HepG2 (cell line): ENCODE data around the gene CDK13. TPM values are rescaled to one million over a fixed set of nuclear protein-coding genes. Genes with fewer than 3 reads are reported as not detected.

Experiments used
- ERF ChIP-seq: IDR thresholded peaks from 2 replicates; pipeline ENCODE4 v1.6.1; 2018; ENCODE audit warnings: missing biosample characterization, missing genetic modification reagents
- PTBP1 ChIP-seq: fragments of 200-400 bp; formaldehyde crosslinking; IDR thresholded peaks from 2 replicates; pipeline ENCODE4 v1.6.1; 2018; ENCODE audit warnings: low read length, low read depth; ENCODE audit not compliant: poor library complexity, severe bottlenecking
- WIZ ChIP-seq: sonication (generic); formaldehyde crosslinking; IDR thresholded peaks from 2 replicates; pipeline ENCODE4 v1.5.1; 2020; ENCODE audit warnings: mild to moderate bottlenecking, missing genetic modification reagents
- ZNF10 ChIP-seq: sonication (generic); formaldehyde crosslinking; IDR thresholded peaks from 2 replicates; pipeline ENCODE4 v1.4.0; 2020; ENCODE audit warnings: mild to moderate bottlenecking, low read depth, missing genetic modification reagents, borderline replicate concordance
- polyA plus RNA-seq, 8 experiments: library from polyadenylated mRNA; depleted of rRNA in 3 of 8; stranded (reverse) in 7 of 8; unstranded in 1 of 8; fragments of >200 nt; fragmentation: Illumina TruSeq in 4 of 8; extraction: Trizol in 4 of 8; gene quantifications; 2 replicates each; pipeline versions ENCODE4 v1.2.1 to v1.2.3, GENCODE V29; 2011 to 2016; ENCODE audit warnings: low read depth in 4 of 8, missing spikeins in 1 of 8, mixed read lengths in 1 of 8; ENCODE audit not compliant: insufficient read depth in 1 of 8
- total RNA-seq, 5 experiments: library from RNA; depleted of rRNA; stranded (reverse); fragments of >200 nt; fragmentation: Illumina TruSeq; extraction: Trizol; gene quantifications; 2 replicates each; pipeline ENCODE4 v1.2.3, GENCODE V29; 2016; ENCODE audit warnings: low read depth in 1 of 5
- TF ChIP-seq, protein P1 (sequence below): sonication (generic); formaldehyde crosslinking; IDR thresholded peaks from 2 replicates; pipeline ENCODE4 v1.4.0; 2020; ENCODE audit warnings: mild to moderate bottlenecking, missing genetic modification reagents
- TF ChIP-seq, protein P2 (sequence below): sonication (generic); formaldehyde crosslinking; IDR thresholded peaks from 2 replicates; pipeline ENCODE4 v1.9.0; 2021; ENCODE audit warnings: missing genetic modification reagents, borderline replicate concordance
- TF ChIP-seq, protein P3 (sequence below): sonication (generic); formaldehyde crosslinking; IDR thresholded peaks from 2 replicates; pipeline ENCODE4 v1.5.1; 2020; ENCODE audit warnings: missing genetic modification reagents, mild to moderate bottlenecking, borderline replicate concordance

CDK13 gene
- total and polyA plus RNA-seq, 2 of the 13 experiments (the other 11 are each of a cell fraction or from before 2014, with no cell fraction given): 21.0 to 40.9 TPM

GRCh38 chr7:39919646-39920045 is 30.4 kb upstream of the CDK13 start (continued):
- TF ChIP-seq PTBP1: no peak
- TF ChIP-seq WIZ (CRISPR knock-in tag): no peak
- no peak for TF ChIP-seq ERF
- TF ChIP-seq, protein P1, sequence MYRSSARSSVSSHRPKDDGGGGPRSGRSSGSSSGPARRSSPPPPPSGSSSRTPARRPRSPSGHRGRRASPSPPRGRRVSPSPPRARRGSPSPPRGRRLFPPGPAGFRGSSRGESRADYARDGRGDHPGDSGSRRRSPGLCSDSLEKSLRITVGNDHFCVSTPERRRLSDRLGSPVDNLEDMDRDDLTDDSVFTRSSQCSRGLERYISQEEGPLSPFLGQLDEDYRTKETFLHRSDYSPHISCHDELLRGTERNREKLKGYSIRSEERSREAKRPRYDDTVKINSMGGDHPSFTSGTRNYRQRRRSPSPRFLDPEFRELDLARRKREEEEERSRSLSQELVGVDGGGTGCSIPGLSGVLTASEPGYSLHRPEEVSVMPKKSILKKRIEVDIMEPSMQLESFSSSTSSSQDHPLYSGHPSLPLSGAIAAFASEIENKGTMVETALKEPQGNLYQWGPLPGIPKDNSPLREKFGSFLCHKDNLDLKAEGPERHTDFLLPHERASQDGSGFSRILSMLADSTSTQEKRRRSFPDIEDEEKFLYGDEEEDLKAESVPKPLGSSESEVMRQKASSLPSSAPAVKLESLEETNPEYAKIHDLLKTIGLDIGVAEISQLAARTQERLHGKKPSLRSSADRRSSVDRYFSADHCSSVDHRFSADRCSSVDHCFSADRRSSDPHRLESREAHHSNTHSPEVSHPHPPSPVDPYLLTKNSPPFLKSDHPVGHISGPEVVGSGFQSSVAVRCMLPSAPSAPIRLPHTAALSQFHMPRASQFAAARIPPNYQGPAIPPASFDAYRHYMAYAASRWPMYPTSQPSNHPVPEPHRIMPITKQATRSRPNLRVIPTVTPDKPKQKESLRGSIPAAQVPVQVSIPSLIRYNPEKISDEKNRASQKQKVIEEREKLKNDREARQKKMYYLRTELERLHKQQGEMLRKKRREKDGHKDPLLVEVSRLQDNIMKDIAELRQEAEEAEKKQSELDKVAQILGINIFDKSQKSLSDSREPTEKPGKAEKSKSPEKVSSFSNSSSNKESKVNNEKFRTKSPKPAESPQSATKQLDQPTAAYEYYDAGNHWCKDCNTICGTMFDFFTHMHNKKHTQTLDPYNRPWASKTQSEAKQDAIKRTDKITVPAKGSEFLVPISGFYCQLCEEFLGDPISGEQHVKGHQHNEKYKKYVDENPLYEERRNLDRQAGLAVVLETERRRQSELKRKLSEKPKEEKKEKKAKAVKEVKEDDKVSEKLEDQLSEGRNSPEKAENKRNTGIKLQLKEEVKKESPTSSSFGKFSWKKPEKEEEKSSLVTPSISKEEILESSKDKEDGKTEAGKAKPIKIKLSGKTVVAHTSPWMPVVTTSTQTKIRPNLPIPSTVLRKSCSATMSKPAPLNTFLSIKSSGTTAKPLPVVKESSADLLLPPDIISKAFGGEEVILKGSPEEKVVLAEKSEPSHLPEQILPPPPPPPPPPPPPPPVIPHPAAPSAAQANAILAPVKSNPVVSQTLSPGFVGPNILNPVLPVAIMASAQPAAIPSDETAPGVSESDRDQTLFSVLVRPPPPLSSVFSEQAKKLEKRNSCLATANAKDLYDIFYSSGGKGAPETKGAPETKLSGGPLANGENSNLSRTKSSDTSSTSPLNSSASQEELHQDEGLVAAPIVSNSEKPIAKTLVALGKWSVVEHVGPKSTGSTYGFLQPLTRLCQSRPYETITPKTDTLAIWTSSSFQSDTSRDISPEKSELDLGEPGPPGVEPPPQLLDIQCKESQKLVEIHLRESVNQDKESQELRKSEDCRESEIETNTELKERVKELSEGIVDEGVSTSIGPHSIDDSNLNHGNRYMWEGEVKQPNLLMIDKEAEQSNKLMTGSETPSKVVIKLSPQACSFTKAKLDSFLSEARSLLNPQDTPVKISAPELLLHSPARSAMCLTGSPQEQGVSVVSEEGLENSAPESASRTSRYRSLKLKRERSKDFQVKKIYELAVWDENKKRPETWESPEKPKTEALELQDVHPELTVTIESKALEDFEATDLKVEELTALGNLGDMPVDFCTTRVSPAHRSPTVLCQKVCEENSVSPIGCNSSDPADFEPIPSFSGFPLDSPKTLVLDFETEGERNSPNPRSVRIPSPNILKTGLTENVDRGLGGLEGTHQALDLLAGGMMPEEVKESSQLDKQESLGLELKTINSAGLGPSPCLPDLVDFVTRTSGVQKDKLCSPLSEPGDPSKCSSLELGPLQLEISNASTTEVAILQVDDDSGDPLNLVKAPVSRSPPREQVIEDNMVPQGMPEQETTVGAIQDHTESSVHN (CRISPR knock-in tag): no peak
- no peak for TF ChIP-seq ZNF10 (CRISPR knock-in tag)
- TF ChIP-seq, protein P2, sequence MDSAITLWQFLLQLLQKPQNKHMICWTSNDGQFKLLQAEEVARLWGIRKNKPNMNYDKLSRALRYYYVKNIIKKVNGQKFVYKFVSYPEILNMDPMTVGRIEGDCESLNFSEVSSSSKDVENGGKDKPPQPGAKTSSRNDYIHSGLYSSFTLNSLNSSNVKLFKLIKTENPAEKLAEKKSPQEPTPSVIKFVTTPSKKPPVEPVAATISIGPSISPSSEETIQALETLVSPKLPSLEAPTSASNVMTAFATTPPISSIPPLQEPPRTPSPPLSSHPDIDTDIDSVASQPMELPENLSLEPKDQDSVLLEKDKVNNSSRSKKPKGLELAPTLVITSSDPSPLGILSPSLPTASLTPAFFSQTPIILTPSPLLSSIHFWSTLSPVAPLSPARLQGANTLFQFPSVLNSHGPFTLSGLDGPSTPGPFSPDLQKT (CRISPR knock-in tag): no peak
- TF ChIP-seq, protein P3, sequence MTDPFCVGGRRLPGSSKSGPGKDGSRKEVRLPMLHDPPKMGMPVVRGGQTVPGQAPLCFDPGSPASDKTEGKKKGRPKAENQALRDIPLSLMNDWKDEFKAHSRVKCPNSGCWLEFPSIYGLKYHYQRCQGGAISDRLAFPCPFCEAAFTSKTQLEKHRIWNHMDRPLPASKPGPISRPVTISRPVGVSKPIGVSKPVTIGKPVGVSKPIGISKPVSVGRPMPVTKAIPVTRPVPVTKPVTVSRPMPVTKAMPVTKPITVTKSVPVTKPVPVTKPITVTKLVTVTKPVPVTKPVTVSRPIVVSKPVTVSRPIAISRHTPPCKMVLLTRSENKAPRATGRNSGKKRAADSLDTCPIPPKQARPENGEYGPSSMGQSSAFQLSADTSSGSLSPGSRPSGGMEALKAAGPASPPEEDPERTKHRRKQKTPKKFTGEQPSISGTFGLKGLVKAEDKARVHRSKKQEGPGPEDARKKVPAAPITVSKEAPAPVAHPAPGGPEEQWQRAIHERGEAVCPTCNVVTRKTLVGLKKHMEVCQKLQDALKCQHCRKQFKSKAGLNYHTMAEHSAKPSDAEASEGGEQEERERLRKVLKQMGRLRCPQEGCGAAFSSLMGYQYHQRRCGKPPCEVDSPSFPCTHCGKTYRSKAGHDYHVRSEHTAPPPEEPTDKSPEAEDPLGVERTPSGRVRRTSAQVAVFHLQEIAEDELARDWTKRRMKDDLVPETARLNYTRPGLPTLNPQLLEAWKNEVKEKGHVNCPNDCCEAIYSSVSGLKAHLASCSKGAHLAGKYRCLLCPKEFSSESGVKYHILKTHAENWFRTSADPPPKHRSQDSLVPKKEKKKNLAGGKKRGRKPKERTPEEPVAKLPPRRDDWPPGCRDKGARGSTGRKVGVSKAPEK (CRISPR knock-in tag): no peak
- TF ChIP-seq, all 625 proteins: peak for 25
